Measurements from ENCODE around the gene WWC2. TPM values are rescaled to one million over a fixed set of nuclear protein-coding genes. Genes with fewer than 3 reads are reported as not detected.

The WWC2 gene
- total RNA-seq, 2 experiments from 2014 or later = 4.4 to 4.6 TPM

GRCh38 chr4:183284965-183285364 is 185.9 kb downstream of the WWC2 start:
- H3K27me3 Mint-ChIP-seq = no peaks in the 10 kb centered on the region
- no peaks in the 10 kb centered on the region for H3K9me3 Mint-ChIP-seq
- no peak overlapping the region for H3K27ac Mint-ChIP-seq
- no peaks in the 10 kb centered on the region for H3K36me3 Mint-ChIP-seq
- no peaks in the 10 kb centered on the region for H3K4me1 Mint-ChIP-seq
- no peak overlapping the region for H3K4me3 Mint-ChIP-seq
- no peak for DNase-seq

- Mint-ChIP-seq H3K4me3 (no peak overlapping the region), H3K4me1 (no peaks in the 10 kb centered on the region), H3K27ac (no peak overlapping the region), H3K36me3 (no peaks in the 10 kb centered on the region), H3K27me3 (no peaks in the 10 kb centered on the region), H3K9me3 (no peaks in the 10 kb centered on the region)
- no peak for DNase-seq
These were observed 186.8 kb downstream of the WWC2 start for GRCh38 chr4:183285886-183286285.

- Mint-ChIP-seq H3K36me3 (no peaks in the 10 kb centered on the region), H3K4me3 (no peak overlapping the region), H3K27me3 (no peaks in the 10 kb centered on the region), H3K9me3 (no peaks in the 10 kb centered on the region), H3K4me1 (no peaks in the 10 kb centered on the region), H3K27ac (no peak overlapping the region)
- DNase-seq = no peak
These were observed 187.7 kb downstream of the WWC2 start for GRCh38 chr4:183286590-183287308.

- DNase-seq = no peak
- Mint-ChIP-seq H3K27ac (no peak overlapping the region), H3K36me3 (no peaks in the 10 kb centered on the region), H3K27me3 (no peaks in the 10 kb centered on the region), H3K4me1 (no peaks in the 10 kb centered on the region), H3K4me3 (no peak overlapping the region), H3K9me3 (no peaks in the 10 kb centered on the region)
These were observed 188.2 kb downstream of the WWC2 start for GRCh38 chr4:183287309-183287659.

- no peak overlapping the region for H3K4me3 Mint-ChIP-seq
- H3K36me3 Mint-ChIP-seq = no peaks in the 10 kb centered on the region
- no peaks in the 10 kb centered on the region for H3K9me3 Mint-ChIP-seq
- DNase-seq = no peak
- H3K27me3 Mint-ChIP-seq = no peaks in the 10 kb centered on the region
- no peak overlapping the region for H3K27ac Mint-ChIP-seq
- no peaks in the 10 kb centered on the region for H3K4me1 Mint-ChIP-seq
These were observed 188.6 kb downstream of the WWC2 start for GRCh38 chr4:183287677-183288076.

GRCh38 chr4:183288955-183289354 is 189.9 kb downstream of the WWC2 start:
- Mint-ChIP-seq H3K9me3 (no peaks in the 10 kb centered on the region), H3K27ac (no peak overlapping the region), H3K4me3 (no peak overlapping the region), H3K27me3 (no peaks in the 10 kb centered on the region), H3K36me3 (no peaks in the 10 kb centered on the region), H3K4me1 (no peaks in the 10 kb centered on the region)
- no peak for DNase-seq

- H3K36me3 Mint-ChIP-seq = no peaks in the 10 kb centered on the region
- no peak for DNase-seq
- no peak overlapping the region for H3K27ac Mint-ChIP-seq
- H3K27me3 Mint-ChIP-seq = no peaks in the 10 kb centered on the region
- no peak overlapping the region for H3K4me3 Mint-ChIP-seq
- H3K9me3 Mint-ChIP-seq = no peaks in the 10 kb centered on the region
- H3K4me1 Mint-ChIP-seq = no peaks in the 10 kb centered on the region
These were observed 190.6 kb downstream of the WWC2 start for GRCh38 chr4:183289688-183290087.

GRCh38 chr4:183291070-183291469 is 192.0 kb downstream of the WWC2 start:
- Mint-ChIP-seq H3K4me1 (no peaks in the 10 kb centered on the region), H3K4me3 (no peak overlapping the region), H3K9me3 (no peaks in the 10 kb centered on the region), H3K27ac (no peak overlapping the region), H3K36me3 (no peaks in the 10 kb centered on the region), H3K27me3 (no peaks in the 10 kb centered on the region)
- no peak for DNase-seq

- Mint-ChIP-seq H3K4me3 (no peak overlapping the region), H3K36me3 (peaks cover 2% of the 10 kb centered on the region), H3K9me3 (no peaks in the 10 kb centered on the region), H3K27me3 (no peaks in the 10 kb centered on the region), H3K27ac (no peak overlapping the region), H3K4me1 (no peaks in the 10 kb centered on the region)
- DNase-seq = no peak
These were observed 196.7 kb downstream of the WWC2 start for GRCh38 chr4:183295711-183296110.

- no peak overlapping the region for H3K27ac Mint-ChIP-seq
- no peak for DNase-seq
- no peak overlapping the region for H3K4me3 Mint-ChIP-seq
- no peaks in the 10 kb centered on the region for H3K9me3 Mint-ChIP-seq
- H3K27me3 Mint-ChIP-seq = no peaks in the 10 kb centered on the region
- no peaks in the 10 kb centered on the region for H3K4me1 Mint-ChIP-seq
- peaks cover 2% of the 10 kb centered on the region for H3K36me3 Mint-ChIP-seq
These were observed 198.6 kb downstream of the WWC2 start for GRCh38 chr4:183297675-183298074.

GRCh38 chr4:183299464-183299863 is 200.4 kb downstream of the WWC2 start:
- H3K27ac Mint-ChIP-seq = no peak overlapping the region
- H3K4me3 Mint-ChIP-seq = no peak overlapping the region
- H3K36me3 Mint-ChIP-seq = peaks cover 2% of the 10 kb centered on the region
- no peaks in the 10 kb centered on the region for H3K9me3 Mint-ChIP-seq
- no peak for DNase-seq
- no peaks in the 10 kb centered on the region for H3K27me3 Mint-ChIP-seq
- H3K4me1 Mint-ChIP-seq = no peaks in the 10 kb centered on the region

- H3K4me1 Mint-ChIP-seq = no peaks in the 10 kb centered on the region
- peaks cover 2% of the 10 kb centered on the region for H3K36me3 Mint-ChIP-seq
- H3K9me3 Mint-ChIP-seq = no peaks in the 10 kb centered on the region
- H3K27ac Mint-ChIP-seq = no peak overlapping the region
- no peak for DNase-seq
- no peaks in the 10 kb centered on the region for H3K27me3 Mint-ChIP-seq
- no peak overlapping the region for H3K4me3 Mint-ChIP-seq
These were observed 201.0 kb downstream of the WWC2 start for GRCh38 chr4:183300070-183300469.

- peaks cover 2% of the 10 kb centered on the region for H3K36me3 Mint-ChIP-seq
- no peaks in the 10 kb centered on the region for H3K27me3 Mint-ChIP-seq
- no peaks in the 10 kb centered on the region for H3K9me3 Mint-ChIP-seq
- no peaks in the 10 kb centered on the region for H3K4me1 Mint-ChIP-seq
- H3K27ac Mint-ChIP-seq = no peak overlapping the region
- no peak overlapping the region for H3K4me3 Mint-ChIP-seq
- no peak for DNase-seq
These were observed 201.6 kb downstream of the WWC2 start for GRCh38 chr4:183300655-183301054.

- DNase-seq = no peak
- Mint-ChIP-seq H3K4me1 (no peaks in the 10 kb centered on the region), H3K27ac (no peak overlapping the region), H3K9me3 (no peaks in the 10 kb centered on the region), H3K4me3 (no peak overlapping the region), H3K36me3 (no peaks in the 10 kb centered on the region), H3K27me3 (no peaks in the 10 kb centered on the region)
These were observed 204.2 kb downstream of the WWC2 start for GRCh38 chr4:183303301-183303700.

- H3K36me3 Mint-ChIP-seq = no peaks in the 10 kb centered on the region
- DNase-seq = no peak
- H3K27me3 Mint-ChIP-seq = no peaks in the 10 kb centered on the region
- no peak overlapping the region for H3K4me3 Mint-ChIP-seq
- H3K9me3 Mint-ChIP-seq = no peaks in the 10 kb centered on the region
- no peak overlapping the region for H3K27ac Mint-ChIP-seq
- H3K4me1 Mint-ChIP-seq = no peaks in the 10 kb centered on the region
These were observed 205.0 kb downstream of the WWC2 start for GRCh38 chr4:183304067-183304466.

- no peak for DNase-seq
- no peaks in the 10 kb centered on the region for H3K4me1 Mint-ChIP-seq
- H3K9me3 Mint-ChIP-seq = no peaks in the 10 kb centered on the region
- H3K4me3 Mint-ChIP-seq = no peak overlapping the region
- H3K36me3 Mint-ChIP-seq = no peaks in the 10 kb centered on the region
- no peaks in the 10 kb centered on the region for H3K27me3 Mint-ChIP-seq
- no peak overlapping the region for H3K27ac Mint-ChIP-seq
These were observed 205.5 kb downstream of the WWC2 start for GRCh38 chr4:183304538-183304937.
